GM23338 (cell line): Measurements from ENCODE around the gene SLC25A20. TPM values are rescaled to one million over a fixed set of nuclear protein-coding genes. Genes with fewer than 3 reads are reported as not detected.

ENCODE experiments used
- ATAC-seq: fragments of 200-7000 bp; cut with Tn5 transposase; 3 replicates; pipeline ENCODE4 v1.9.1; 2020
- DNase-seq: peaks from one replicate; pipeline ENCODE4 v3.0.0-alpha.2; 2015; ENCODE audit warnings: low spot score
- H2AFZ ChIP-seq: fragments of 200-600 bp; sonication (generic); 2 replicates; pipeline ENCODE4 v1.8.0; 2016; ENCODE audit warnings: antibody characterized with exemption, mild to moderate bottlenecking, moderate library complexity
- H3F3A ChIP-seq: fragments of 200-600 bp; sonication (generic); replicated peaks from 2 replicates; pipeline ENCODE4 v1.8.0; 2017; ENCODE audit warnings: antibody characterized with exemption, mixed run types, low read depth
- H3K27ac ChIP-seq: fragments of 200-600 bp; sonication (generic); 2 replicates; pipeline ENCODE4 v1.6.1; 2016; ENCODE audit warnings: low read depth
- H3K27me3 ChIP-seq: fragments of 200-600 bp; sonication (generic); 2 replicates; pipeline ENCODE4 v1.8.0; 2016; ENCODE audit warnings: mild to moderate bottlenecking, mixed run types, moderate library complexity; ENCODE audit not compliant: insufficient read depth
- H3K36me3 ChIP-seq: fragments of 200-600 bp; sonication (generic); 2 replicates; pipeline ENCODE4 v1.8.0; 2016; ENCODE audit warnings: mild to moderate bottlenecking; ENCODE audit not compliant: insufficient read depth
- H3K4me1 ChIP-seq: fragments of 200-600 bp; sonication (generic); 2 replicates; pipeline ENCODE4 v1.8.0; 2016; ENCODE audit warnings: mild to moderate bottlenecking, moderate library complexity; ENCODE audit not compliant: insufficient read depth
- H3K4me2 ChIP-seq: fragments of 200-600 bp; sonication (generic); 2 replicates; pipeline ENCODE4 v1.7.1; 2017; ENCODE audit warnings: mixed run types
- H3K4me3 ChIP-seq: fragments of 200-600 bp; sonication (generic); 2 replicates; pipeline ENCODE4 v1.6.1; 2016; ENCODE audit warnings: mixed run types
- H3K79me2 ChIP-seq: fragments of 200-600 bp; sonication (generic); replicated peaks from 2 replicates; pipeline ENCODE4 v1.8.0; 2017; ENCODE audit warnings: mild to moderate bottlenecking; ENCODE audit not compliant: insufficient read depth
- H3K9me2 ChIP-seq: fragments of 200-600 bp; sonication (generic); 2 replicates; pipeline ENCODE4 v1.8.0; 2017; ENCODE audit not compliant: insufficient read depth
- H4K20me1 ChIP-seq: fragments of 200-600 bp; sonication (generic); replicated peaks from 2 replicates; pipeline ENCODE4 v1.8.0; 2017; ENCODE audit warnings: mild to moderate bottlenecking; ENCODE audit not compliant: insufficient read depth
- H3K27ac Mint-ChIP-seq: 2 replicates; pipeline ENCODE4 v1.8.0; 2020; ENCODE audit warnings: inconsistent platforms, mild to moderate bottlenecking, moderate library complexity, mixed read lengths
- H3K27me3 Mint-ChIP-seq: 3 replicates; pipeline ENCODE4 v1.8.0; 2022; ENCODE audit warnings: low read depth, mild to moderate bottlenecking, moderate library complexity, mixed read lengths, inconsistent platforms; ENCODE audit not compliant: insufficient read depth, poor library complexity
- H3K36me3 Mint-ChIP-seq: 3 replicates; pipeline ENCODE4 v1.8.0; 2021; ENCODE audit warnings: low read depth, mild to moderate bottlenecking, inconsistent platforms, moderate library complexity, mixed read lengths
- H3K4me1 Mint-ChIP-seq: 3 replicates; pipeline ENCODE4 v1.8.0; 2020; ENCODE audit warnings: mild to moderate bottlenecking, inconsistent platforms, mixed read lengths
- H3K4me3 Mint-ChIP-seq: 3 replicates; pipeline ENCODE4 v1.8.0; 2021; ENCODE audit warnings: moderate library complexity, mild to moderate bottlenecking, inconsistent platforms, mixed read lengths
- H3K9me3 Mint-ChIP-seq: 3 replicates; pipeline ENCODE4 v1.8.0; 2020; ENCODE audit warnings: moderate library complexity, mild to moderate bottlenecking, inconsistent platforms, mixed read lengths
- CREB1 ChIP-seq: fragments of 250-450 bp; sonication (Bioruptor Pico); IDR thresholded peaks from 2 replicates; pipeline ENCODE4 v1.5.0; 2020; ENCODE audit warnings: low read depth, mild to moderate bottlenecking, moderate library complexity
- EZH2 ChIP-seq: fragments of 200-600 bp; sonication (generic); IDR thresholded peaks from one replicate; pipeline ENCODE4 v1.8.0; 2017; ENCODE audit warnings: antibody characterized with exemption, mild to moderate bottlenecking, low read depth; ENCODE audit not compliant: unreplicated experiment
- EZH2phosphoT487 ChIP-seq: fragments of 200-600 bp; sonication (generic); IDR thresholded peaks from one replicate; pipeline ENCODE4 v1.8.1; 2018; ENCODE audit warnings: antibody characterized with exemption; ENCODE audit not compliant: unreplicated experiment
- JUNB ChIP-seq: IDR thresholded peaks from one replicate; pipeline ENCODE4 v1.6.1; 2016; ENCODE audit warnings: antibody characterized with exemption; ENCODE audit not compliant: unreplicated experiment
- NANOG ChIP-seq: IDR thresholded peaks from 2 replicates; pipeline ENCODE4 v1.6.1; 2016; ENCODE audit warnings: antibody characterized with exemption, borderline replicate concordance
- POLR2AphosphoS5 ChIP-seq: IDR thresholded peaks from 2 replicates; pipeline ENCODE4 v1.6.1; 2016; ENCODE audit warnings: antibody characterized with exemption, low read depth
- STAT1 ChIP-seq: IDR thresholded peaks from one replicate; pipeline ENCODE4 v1.6.1; 2016; ENCODE audit warnings: antibody characterized with exemption; ENCODE audit not compliant: unreplicated experiment
- ZNF114 ChIP-seq: fragments of 250-450 bp; sonication (Bioruptor Pico); IDR thresholded peaks from 2 replicates; pipeline ENCODE4 v1.5.0; 2020; ENCODE audit warnings: mild to moderate bottlenecking, moderate library complexity
- ZNF331 ChIP-seq: fragments of 250-450 bp; sonication (Bioruptor Pico); IDR thresholded peaks from 2 replicates; pipeline ENCODE4 v1.5.0; 2020; ENCODE audit warnings: low read depth, mild to moderate bottlenecking, moderate library complexity
- polyA plus RNA-seq: library from polyadenylated mRNA; unstranded; fragments of >200 nt; fragmentation: Nextera tagmentation; extraction: Ambion mirVana; gene quantifications from 2 replicates; pipeline ENCODE4 v1.2.1, GENCODE V29; 2016
- total RNA-seq: library from RNA; depleted of rRNA; stranded (reverse); fragments of >200 nt; shearing (Covaris generic); gene quantifications from 2 replicates; pipeline ENCODE4 v1.2.3, GENCODE V29; 2014
- TF ChIP-seq, protein P1 (sequence below), 2 experiments: fragments of 200-600 bp in 1 of 2; sonication (generic) in 1 of 2; conservative IDR thresholded peaks; 2 replicates each; pipeline versions ENCODE4 v1.5.1 to v1.6.1; 2016 to 2017; ENCODE audit warnings: antibody characterized with exemption in 2 of 2, low read depth in 2 of 2, mild to moderate bottlenecking in 2 of 2, moderate library complexity in 1 of 2
- TF ChIP-seq, protein P2 (sequence below): IDR thresholded peaks from one replicate; pipeline ENCODE4 v1.6.1; 2018; ENCODE audit warnings: antibody characterized with exemption; ENCODE audit not compliant: unreplicated experiment
- TF ChIP-seq, protein P3 (sequence below): fragments of 250-450 bp; sonication (Bioruptor Pico); IDR thresholded peaks from 2 replicates; pipeline ENCODE4 v1.5.0; 2020; ENCODE audit warnings: mild to moderate bottlenecking, moderate library complexity
- TF ChIP-seq, protein P4 (sequence below): IDR thresholded peaks from 2 replicates; pipeline ENCODE4 v1.6.1; 2016; ENCODE audit warnings: antibody characterized with exemption

SLC25A20 gene
- total and polyA plus RNA-seq, 2 experiments from 2014 or later: 3.0 to 4.3 TPM

DNA sequence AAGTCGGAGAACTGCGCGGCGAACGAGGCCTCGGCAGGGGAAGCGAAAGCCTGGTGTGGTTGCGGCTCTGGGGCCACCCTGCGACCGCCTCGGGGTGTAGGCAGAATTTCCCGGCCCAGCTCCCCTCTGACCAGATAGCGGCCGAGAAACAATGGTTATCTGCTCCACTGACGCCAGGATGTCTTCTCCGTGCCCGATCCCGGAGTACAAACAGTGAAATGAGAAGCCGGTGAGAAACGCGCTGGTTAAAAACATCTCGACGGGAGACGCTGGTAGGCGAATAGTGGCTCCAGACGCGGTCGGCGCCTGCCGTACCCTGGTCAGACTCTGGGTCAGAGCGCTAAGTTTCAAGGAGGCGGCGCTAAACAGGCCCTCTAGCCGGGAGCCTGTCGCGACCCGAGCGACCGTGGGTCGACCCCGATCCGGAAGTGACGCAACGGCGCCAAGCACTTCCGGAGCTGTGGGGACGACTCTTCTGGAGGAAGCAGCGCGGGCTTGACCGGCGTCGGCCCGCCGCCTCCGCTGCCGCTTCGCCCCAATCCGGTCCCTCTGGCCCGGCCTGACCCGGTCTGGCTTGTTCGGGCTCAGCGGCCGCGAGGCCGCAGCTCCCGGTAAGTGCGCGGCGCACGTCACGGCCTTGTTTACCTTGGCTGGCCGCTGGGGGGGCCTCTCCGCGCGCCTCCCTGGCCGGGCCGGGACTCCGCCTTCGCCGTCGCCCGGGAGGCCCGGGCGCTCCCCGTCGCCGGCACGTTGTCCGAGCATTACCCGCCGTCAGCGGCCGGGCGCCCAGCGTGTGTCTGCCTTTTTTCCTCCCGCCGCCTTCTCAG, 19.9 kb upstream of the SLC25A20 start, which contains the start of gene ARIH2:
Gene ARIH2 (plus strand): TSS at position 455 of the 827 bp plus-strand sequence. CDS start 8,717 bp downstream, outside the sequence.
- Histone ChIP-seq H3K27me3 (no peaks in the 10 kb centered on the region), H3K27ac (peak within 1 kb of the TSS; percentile 92), H4K20me1 (peaks cover 17% of the 10 kb centered on the region), H3K36me3 (peaks cover 11% of the 10 kb centered on the region; the same call in 1 of the 2 replicates), H3K9me2 (no peaks in the 10 kb centered on the region), H3K79me2 (peaks cover 35% of the 10 kb centered on the region), H3K4me1 (no peaks in the 10 kb centered on the region), H3K4me2 (peak within 1 kb of the TSS; percentile 90), H3F3A (peaks cover 12% of the 10 kb centered on the region; the same call in 1 of the 2 replicates), H3K4me3 (peak within 1 kb of the TSS; percentile 78), H2AFZ (peak within 1 kb of the TSS; percentile 96)
- peak; percentile 93 for ATAC-seq
- Mint-ChIP-seq H3K27me3 (peaks cover 12% of the 10 kb centered on the region), H3K36me3 (peaks cover 14% of the 10 kb centered on the region; the same call in 2 of the 3 replicates), H3K4me1 (peaks cover 5% of the 10 kb centered on the region; the same call in 2 of the 3 replicates), H3K27ac (peak within 1 kb of the TSS; percentile 98), H3K9me3 (peaks cover 4% of the 10 kb centered on the region; the same call in 1 of the 3 replicates), H3K4me3 (peak within 1 kb of the TSS; percentile 94)
- peak; percentile 96 for DNase-seq
- TF ChIP-seq, protein P1, sequence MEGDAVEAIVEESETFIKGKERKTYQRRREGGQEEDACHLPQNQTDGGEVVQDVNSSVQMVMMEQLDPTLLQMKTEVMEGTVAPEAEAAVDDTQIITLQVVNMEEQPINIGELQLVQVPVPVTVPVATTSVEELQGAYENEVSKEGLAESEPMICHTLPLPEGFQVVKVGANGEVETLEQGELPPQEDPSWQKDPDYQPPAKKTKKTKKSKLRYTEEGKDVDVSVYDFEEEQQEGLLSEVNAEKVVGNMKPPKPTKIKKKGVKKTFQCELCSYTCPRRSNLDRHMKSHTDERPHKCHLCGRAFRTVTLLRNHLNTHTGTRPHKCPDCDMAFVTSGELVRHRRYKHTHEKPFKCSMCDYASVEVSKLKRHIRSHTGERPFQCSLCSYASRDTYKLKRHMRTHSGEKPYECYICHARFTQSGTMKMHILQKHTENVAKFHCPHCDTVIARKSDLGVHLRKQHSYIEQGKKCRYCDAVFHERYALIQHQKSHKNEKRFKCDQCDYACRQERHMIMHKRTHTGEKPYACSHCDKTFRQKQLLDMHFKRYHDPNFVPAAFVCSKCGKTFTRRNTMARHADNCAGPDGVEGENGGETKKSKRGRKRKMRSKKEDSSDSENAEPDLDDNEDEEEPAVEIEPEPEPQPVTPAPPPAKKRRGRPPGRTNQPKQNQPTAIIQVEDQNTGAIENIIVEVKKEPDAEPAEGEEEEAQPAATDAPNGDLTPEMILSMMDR (conservative IDR thresholded peaks at IDR 0.05; ENCODE audit: low read depth in 2 of 2): peak in 1 of 2 experiments; percentile 24; a peak in 2 of 4 replicates
- peak; percentile 91 for TF ChIP-seq CREB1 (CRISPR knock-in tag)
- TF ChIP-seq, protein P2, sequence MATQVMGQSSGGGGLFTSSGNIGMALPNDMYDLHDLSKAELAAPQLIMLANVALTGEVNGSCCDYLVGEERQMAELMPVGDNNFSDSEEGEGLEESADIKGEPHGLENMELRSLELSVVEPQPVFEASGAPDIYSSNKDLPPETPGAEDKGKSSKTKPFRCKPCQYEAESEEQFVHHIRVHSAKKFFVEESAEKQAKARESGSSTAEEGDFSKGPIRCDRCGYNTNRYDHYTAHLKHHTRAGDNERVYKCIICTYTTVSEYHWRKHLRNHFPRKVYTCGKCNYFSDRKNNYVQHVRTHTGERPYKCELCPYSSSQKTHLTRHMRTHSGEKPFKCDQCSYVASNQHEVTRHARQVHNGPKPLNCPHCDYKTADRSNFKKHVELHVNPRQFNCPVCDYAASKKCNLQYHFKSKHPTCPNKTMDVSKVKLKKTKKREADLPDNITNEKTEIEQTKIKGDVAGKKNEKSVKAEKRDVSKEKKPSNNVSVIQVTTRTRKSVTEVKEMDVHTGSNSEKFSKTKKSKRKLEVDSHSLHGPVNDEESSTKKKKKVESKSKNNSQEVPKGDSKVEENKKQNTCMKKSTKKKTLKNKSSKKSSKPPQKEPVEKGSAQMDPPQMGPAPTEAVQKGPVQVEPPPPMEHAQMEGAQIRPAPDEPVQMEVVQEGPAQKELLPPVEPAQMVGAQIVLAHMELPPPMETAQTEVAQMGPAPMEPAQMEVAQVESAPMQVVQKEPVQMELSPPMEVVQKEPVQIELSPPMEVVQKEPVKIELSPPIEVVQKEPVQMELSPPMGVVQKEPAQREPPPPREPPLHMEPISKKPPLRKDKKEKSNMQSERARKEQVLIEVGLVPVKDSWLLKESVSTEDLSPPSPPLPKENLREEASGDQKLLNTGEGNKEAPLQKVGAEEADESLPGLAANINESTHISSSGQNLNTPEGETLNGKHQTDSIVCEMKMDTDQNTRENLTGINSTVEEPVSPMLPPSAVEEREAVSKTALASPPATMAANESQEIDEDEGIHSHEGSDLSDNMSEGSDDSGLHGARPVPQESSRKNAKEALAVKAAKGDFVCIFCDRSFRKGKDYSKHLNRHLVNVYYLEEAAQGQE: no peak
- no peak for TF ChIP-seq EZH2phosphoT487
- no peak for TF ChIP-seq NANOG
- TF ChIP-seq STAT1: no peak
- peak; percentile 84 for TF ChIP-seq POLR2AphosphoS5
- TF ChIP-seq, protein P3, sequence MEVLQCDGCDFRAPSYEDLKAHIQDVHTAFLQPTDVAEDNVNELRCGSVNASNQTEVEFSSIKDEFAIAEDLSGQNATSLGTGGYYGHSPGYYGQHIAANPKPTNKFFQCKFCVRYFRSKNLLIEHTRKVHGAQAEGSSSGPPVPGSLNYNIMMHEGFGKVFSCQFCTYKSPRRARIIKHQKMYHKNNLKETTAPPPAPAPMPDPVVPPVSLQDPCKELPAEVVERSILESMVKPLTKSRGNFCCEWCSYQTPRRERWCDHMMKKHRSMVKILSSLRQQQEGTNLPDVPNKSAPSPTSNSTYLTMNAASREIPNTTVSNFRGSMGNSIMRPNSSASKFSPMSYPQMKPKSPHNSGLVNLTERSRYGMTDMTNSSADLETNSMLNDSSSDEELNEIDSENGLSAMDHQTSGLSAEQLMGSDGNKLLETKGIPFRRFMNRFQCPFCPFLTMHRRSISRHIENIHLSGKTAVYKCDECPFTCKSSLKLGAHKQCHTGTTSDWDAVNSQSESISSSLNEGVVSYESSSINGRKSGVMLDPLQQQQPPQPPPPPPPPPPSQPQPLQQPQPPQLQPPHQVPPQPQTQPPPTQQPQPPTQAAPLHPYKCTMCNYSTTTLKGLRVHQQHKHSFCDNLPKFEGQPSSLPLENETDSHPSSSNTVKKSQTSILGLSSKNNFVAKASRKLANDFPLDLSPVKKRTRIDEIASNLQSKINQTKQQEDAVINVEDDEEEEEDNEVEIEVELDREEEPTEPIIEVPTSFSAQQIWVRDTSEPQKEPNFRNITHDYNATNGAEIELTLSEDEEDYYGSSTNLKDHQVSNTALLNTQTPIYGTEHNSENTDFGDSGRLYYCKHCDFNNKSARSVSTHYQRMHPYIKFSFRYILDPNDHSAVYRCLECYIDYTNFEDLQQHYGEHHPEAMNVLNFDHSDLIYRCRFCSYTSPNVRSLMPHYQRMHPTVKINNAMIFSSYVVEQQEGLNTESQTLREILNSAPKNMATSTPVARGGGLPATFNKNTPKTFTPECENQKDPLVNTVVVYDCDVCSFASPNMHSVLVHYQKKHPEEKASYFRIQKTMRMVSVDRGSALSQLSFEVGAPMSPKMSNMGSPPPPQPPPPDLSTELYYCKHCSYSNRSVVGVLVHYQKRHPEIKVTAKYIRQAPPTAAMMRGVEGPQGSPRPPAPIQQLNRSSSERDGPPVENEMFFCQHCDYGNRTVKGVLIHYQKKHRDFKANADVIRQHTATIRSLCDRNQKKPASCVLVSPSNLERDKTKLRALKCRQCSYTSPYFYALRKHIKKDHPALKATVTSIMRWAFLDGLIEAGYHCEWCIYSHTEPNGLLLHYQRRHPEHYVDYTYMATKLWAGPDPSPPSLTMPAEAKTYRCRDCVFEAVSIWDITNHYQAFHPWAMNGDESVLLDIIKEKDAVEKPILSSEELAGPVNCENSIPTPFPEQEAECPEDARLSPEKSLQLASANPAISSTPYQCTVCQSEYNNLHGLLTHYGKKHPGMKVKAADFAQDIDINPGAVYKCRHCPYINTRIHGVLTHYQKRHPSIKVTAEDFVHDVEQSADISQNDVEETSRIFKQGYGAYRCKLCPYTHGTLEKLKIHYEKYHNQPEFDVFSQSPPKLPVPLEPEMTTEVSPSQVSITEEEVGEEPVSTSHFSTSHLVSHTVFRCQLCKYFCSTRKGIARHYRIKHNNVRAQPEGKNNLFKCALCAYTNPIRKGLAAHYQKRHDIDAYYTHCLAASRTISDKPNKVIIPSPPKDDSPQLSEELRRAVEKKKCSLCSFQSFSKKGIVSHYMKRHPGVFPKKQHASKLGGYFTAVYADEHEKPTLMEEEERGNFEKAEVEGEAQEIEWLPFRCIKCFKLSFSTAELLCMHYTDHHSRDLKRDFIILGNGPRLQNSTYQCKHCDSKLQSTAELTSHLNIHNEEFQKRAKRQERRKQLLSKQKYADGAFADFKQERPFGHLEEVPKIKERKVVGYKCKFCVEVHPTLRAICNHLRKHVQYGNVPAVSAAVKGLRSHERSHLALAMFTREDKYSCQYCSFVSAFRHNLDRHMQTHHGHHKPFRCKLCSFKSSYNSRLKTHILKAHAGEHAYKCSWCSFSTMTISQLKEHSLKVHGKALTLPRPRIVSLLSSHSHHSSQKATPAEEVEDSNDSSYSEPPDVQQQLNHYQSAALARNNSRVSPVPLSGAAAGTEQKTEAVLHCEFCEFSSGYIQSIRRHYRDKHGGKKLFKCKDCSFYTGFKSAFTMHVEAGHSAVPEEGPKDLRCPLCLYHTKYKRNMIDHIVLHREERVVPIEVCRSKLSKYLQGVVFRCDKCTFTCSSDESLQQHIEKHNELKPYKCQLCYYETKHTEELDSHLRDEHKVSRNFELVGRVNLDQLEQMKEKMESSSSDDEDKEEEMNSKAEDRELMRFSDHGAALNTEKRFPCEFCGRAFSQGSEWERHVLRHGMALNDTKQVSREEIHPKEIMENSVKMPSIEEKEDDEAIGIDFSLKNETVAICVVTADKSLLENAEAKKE: no peak
- TF ChIP-seq ZNF331 (CRISPR knock-in tag): no peak
- TF ChIP-seq EZH2: no peak
- no peak for TF ChIP-seq JUNB
- TF ChIP-seq ZNF114 (CRISPR knock-in tag): no peak
- TF ChIP-seq, protein P4, sequence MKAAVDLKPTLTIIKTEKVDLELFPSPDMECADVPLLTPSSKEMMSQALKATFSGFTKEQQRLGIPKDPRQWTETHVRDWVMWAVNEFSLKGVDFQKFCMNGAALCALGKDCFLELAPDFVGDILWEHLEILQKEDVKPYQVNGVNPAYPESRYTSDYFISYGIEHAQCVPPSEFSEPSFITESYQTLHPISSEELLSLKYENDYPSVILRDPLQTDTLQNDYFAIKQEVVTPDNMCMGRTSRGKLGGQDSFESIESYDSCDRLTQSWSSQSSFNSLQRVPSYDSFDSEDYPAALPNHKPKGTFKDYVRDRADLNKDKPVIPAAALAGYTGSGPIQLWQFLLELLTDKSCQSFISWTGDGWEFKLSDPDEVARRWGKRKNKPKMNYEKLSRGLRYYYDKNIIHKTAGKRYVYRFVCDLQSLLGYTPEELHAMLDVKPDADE: peak; percentile 75
